ENCODE results near the gene YKT6.

GRCh38 chr7:44195889-44196288, 4.9 kb upstream of the YKT6 start:
- TF ChIP-seq ZNF148 (tag by site-specific recombination; IDR thresholded peaks at IDR 0.05; ENCODE audit: borderline replicate concordance) (no peak), CTCF (tag by site-specific recombination; IDR thresholded peaks at IDR 0.05) (no peak), ZNF433 (tag by site-specific recombination; IDR thresholded peaks at IDR 0.05; ENCODE audit: low read depth) (no peak), PBX3 (CRISPR knock-in tag; IDR thresholded peaks at IDR 0.05) (no peak), OSR2 (tag by site-specific recombination; IDR thresholded peaks at IDR 0.05) (no peak), GFI1B (tag by site-specific recombination; IDR thresholded peaks at IDR 0.05) (no peak), ZNF274 (IDR thresholded peaks at IDR 0.05; ENCODE audit: low read length) (no peak), ZNF274 (tag by site-specific recombination; IDR thresholded peaks at IDR 0.05; ENCODE audit: borderline replicate concordance) (no peak), TSHZ1 (tag by site-specific recombination; IDR thresholded peaks at IDR 0.05; ENCODE audit: borderline replicate concordance) (no peak), KLF1 (tag by site-specific recombination; IDR thresholded peaks at IDR 0.05) (no peak), ZNF175 (tag by site-specific recombination; IDR thresholded peaks at IDR 0.05) (no peak), ZFP41 (tag by site-specific recombination; IDR thresholded peaks at IDR 0.05; ENCODE audit: borderline replicate concordance) (no peak)

All from HEK293 (cell line).